ENCODE measurements around the gene CAMK1D. TPM values are rescaled to one million over a fixed set of nuclear protein-coding genes. Genes with fewer than 3 reads are reported as not detected.

CAMK1D gene
- total and polyA plus RNA-seq, 3 donors from 2014 or later: 10.0 to 14.5 (median 14.0) TPM

- no peaks in the 10 kb centered on the region for H3K27me3 ChIP-seq
- TF ChIP-seq POLR2A (IDR thresholded peaks at IDR 0.05): no peak
- intact Hi-C loops (cut with DNase I; ENCODE audit: low total_unique reads): no loop called here
Observed at GRCh38 chr10:12428447-12429135, 79.2 kb downstream of the CAMK1D start.

DNA sequence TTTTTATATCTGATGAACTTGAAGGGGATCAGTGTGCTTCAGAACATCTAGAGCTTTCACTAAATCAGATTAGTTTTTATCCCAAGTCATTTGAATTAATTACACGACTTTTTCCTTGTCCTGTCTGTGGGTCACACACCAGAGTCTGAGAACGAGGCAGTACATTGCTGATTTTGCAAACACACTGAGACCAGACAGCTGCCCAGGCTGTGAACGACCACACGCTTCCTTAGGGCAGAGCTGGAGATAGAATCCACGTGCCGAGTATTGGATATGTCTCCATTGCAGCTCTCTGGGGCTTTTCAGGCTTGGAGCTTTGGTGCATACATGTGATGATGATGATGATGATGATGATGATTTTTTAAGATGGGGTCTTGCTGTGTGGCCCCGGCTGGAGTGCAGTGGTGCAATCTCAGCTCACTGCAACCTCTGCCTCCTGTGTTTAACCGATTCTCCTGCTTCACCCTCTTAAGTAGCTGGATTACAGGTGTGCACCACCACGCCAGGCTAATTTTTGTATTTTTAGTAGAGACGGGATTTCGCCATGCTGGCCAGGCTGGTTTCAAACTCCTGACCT is 81.1 kb downstream of the CAMK1D start:
- no peak overlapping the region for H3K4me3 ChIP-seq
- H3K4me1 ChIP-seq: peaks cover 7% of the 10 kb centered on the region
- H3K9me3 ChIP-seq: no peaks in the 10 kb centered on the region
- H3K27me3 ChIP-seq: no peaks in the 10 kb centered on the region
- TF ChIP-seq CTCF (IDR thresholded peaks at IDR 0.05): no peak
- TF ChIP-seq POLR2A (IDR thresholded peaks at IDR 0.05): no peak
- 66 to 84% methylated on average over 11 of the region's 11 CpGs for WGBS, 2 donors
- intact Hi-C loops (cut with DNase I; ENCODE audit: low total_unique reads): no loop called here
- no peak for DNase-seq
- no peaks in the 10 kb centered on the region for H3K36me3 ChIP-seq (ENCODE audit: low read depth, missing control alignments)
- no peak overlapping the region for H3K27ac ChIP-seq

More at GRCh38 chr10:12428447-12429135, 79.2 kb downstream of the CAMK1D start:
- Histone ChIP-seq H3K4me3 (no peak overlapping the region), H3K27ac (no peak overlapping the region), H3K36me3 (ENCODE audit: low read depth, missing control alignments) (no peaks in the 10 kb centered on the region), H3K4me1 (peaks cover 7% of the 10 kb centered on the region), H3K9me3 (no peaks in the 10 kb centered on the region)
- WGBS, 2 donors: 85 to 91% methylated on average over 14 to 15 of the region's 16 CpGs
- no peak for DNase-seq

DNA sequence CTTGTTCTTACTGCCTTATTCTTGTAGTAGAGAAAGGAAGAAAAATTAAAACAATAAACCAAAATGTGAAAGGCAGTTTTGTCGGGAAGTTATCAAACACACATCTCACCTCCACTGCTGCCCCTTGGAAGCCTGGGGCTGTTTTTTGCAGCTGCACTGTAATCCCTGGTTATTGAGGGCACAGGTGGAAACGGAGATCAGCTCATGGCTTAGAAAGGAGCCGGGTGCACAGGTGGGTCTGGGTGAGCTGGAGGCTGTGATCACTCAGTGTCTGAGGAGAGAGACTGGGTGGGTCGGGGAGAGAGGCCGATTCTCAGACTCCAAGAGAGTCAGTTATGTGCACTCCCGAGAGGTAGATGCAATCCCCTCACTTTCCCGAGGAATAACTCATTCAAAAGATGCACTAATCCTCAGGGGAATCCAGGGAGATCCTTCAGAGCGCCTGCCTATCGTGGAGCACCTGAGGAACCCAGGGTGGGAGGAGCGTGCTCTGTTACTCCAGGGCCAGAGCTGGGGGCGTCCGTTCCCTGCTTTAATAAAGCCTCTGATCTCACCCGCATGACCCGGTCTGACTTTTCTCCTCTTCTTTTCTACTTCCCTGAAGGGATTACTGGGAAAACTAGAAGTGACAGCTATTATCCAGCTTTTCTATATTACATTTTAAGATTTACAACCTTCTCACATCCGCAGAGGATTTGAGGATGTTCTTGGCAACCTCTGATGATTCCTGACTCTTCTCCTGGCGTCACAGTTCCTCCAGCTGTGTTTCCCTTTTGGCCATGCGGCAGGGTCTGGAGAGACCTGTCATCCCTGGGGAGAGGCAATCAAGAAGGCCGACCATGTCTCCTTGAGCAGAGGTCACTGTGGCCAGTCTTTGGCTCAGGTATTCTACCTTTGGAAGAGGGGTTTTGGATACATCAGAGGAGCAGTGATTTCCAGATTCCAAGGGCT is 82.1 kb downstream of the CAMK1D start:
- Histone ChIP-seq H3K27me3 (no peaks in the 10 kb centered on the region), H3K9me3 (no peaks in the 10 kb centered on the region), H3K36me3 (ENCODE audit: low read depth, missing control alignments) (no peaks in the 10 kb centered on the region), H3K4me3 (no peak overlapping the region), H3K4me1 (peaks cover 7% of the 10 kb centered on the region), H3K27ac (no peak overlapping the region)
- intact Hi-C loops (cut with DNase I; ENCODE audit: low total_unique reads): no loop called here
- 68% methylated on average over 17 to 18 of the region's 18 CpGs for WGBS, 2 donors
- TF ChIP-seq CTCF (IDR thresholded peaks at IDR 0.05) (no peak), POLR2A (IDR thresholded peaks at IDR 0.05) (no peak)
- DNase-seq: no peak

DNA sequence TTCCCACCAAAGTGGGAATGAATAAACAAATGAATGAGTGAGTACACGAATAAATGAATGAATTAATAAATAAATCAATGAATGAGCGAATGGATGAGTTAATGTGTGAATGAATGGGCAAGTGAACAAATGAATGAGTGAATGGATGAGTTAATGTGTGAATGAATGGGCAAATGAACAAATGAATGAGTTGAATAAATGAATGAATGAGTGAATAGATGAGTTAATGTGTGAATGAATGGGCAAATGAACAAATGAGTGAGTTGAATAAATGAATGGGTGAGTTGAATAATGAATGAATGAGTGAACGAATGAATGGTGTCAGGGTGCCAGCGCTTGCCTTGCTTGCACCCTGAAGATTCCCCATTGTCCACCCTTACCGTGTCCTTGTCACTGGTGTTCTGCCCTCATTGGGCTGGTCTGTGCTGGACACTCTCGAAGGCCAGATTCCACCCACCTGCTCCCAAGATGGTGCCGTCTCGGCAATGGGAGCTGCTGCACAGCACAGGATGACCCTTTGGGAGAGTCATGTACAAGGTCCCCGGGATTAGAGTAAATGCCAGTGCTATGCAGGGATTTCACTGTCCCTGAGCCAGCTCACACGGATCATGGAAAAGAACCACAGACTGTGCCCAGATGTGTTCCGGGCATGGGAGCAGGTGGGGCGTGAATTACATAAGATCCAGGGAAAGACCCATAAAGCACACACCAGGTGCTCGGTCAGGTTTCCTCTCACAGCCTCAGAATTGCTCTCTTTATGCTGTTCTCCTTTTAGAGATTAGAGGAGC is 83.2 kb downstream of the CAMK1D start:
- Histone ChIP-seq H3K9me3 (no peaks in the 10 kb centered on the region), H3K27me3 (no peaks in the 10 kb centered on the region), H3K4me3 (no peak overlapping the region), H3K4me1 (peaks cover 7% of the 10 kb centered on the region), H3K36me3 (ENCODE audit: low read depth, missing control alignments) (no peaks in the 10 kb centered on the region), H3K27ac (no peak overlapping the region)
- TF ChIP-seq POLR2A (IDR thresholded peaks at IDR 0.05) (no peak), CTCF (IDR thresholded peaks at IDR 0.05) (no peak)
- WGBS, 2 donors: 84 to 85% methylated on average over 13 of the region's 13 CpGs
- intact Hi-C loops (cut with DNase I; ENCODE audit: low total_unique reads): no loop called here
- no peak for DNase-seq

Data from testis (tissue), 3 donors.